ENCODE results near the gene LRRK1. TPM values are rescaled to one million over a fixed set of nuclear protein-coding genes. Genes with fewer than 3 reads are reported as not detected.

The LRRK1 gene
- total and polyA plus RNA-seq, 2 of the 13 experiments (the other 11 are each of a cell fraction or from before 2014, with no cell fraction given) = 0.13 to 1.2 TPM

- no peak for TF ChIP-seq ZNF318 (CRISPR knock-in tag; IDR thresholded peaks at IDR 0.05)
- TF ChIP-seq, protein P1, sequence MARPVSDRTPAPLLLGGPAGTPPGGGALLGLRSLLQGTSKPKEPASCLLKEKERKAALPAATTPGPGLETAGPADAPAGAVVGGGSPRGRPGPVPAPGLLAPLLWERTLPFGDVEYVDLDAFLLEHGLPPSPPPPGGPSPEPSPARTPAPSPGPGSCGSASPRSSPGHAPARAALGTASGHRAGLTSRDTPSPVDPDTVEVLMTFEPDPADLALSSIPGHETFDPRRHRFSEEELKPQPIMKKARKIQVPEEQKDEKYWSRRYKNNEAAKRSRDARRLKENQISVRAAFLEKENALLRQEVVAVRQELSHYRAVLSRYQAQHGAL (CRISPR knock-in tag; IDR thresholded peaks at IDR 0.05; ENCODE audit: not compliant biosample characterization) = no peak
- TF ChIP-seq, protein P2, sequence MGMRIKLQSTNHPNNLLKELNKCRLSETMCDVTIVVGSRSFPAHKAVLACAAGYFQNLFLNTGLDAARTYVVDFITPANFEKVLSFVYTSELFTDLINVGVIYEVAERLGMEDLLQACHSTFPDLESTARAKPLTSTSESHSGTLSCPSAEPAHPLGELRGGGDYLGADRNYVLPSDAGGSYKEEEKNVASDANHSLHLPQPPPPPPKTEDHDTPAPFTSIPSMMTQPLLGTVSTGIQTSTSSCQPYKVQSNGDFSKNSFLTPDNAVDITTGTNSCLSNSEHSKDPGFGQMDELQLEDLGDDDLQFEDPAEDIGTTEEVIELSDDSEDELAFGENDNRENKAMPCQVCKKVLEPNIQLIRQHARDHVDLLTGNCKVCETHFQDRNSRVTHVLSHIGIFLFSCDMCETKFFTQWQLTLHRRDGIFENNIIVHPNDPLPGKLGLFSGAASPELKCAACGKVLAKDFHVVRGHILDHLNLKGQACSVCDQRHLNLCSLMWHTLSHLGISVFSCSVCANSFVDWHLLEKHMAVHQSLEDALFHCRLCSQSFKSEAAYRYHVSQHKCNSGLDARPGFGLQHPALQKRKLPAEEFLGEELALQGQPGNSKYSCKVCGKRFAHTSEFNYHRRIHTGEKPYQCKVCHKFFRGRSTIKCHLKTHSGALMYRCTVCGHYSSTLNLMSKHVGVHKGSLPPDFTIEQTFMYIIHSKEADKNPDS (CRISPR knock-in tag; IDR thresholded peaks at IDR 0.05) = no peak
- TF ChIP-seq, protein P3, sequence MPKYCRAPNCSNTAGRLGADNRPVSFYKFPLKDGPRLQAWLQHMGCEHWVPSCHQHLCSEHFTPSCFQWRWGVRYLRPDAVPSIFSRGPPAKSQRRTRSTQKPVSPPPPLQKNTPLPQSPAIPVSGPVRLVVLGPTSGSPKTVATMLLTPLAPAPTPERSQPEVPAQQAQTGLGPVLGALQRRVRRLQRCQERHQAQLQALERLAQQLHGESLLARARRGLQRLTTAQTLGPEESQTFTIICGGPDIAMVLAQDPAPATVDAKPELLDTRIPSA (CRISPR knock-in tag; IDR thresholded peaks at IDR 0.05; ENCODE audit: borderline replicate concordance) = no peak
- no peak for TF ChIP-seq ZNF329 (CRISPR knock-in tag; IDR thresholded peaks at IDR 0.05; ENCODE audit: low read depth)
- no peak for TF ChIP-seq NFIB (CRISPR knock-in tag; IDR thresholded peaks at IDR 0.05; ENCODE audit: borderline replicate concordance)
- no peak for TF ChIP-seq ZNF777 (CRISPR knock-in tag; IDR thresholded peaks at IDR 0.05)
- TF ChIP-seq ZNF749 (CRISPR knock-in tag; IDR thresholded peaks at IDR 0.05; ENCODE audit: borderline replicate concordance) = no peak
- TF ChIP-seq ZNF570 (CRISPR knock-in tag; IDR thresholded peaks at IDR 0.05; ENCODE audit: borderline replicate concordance) = no peak
- no peak for TF ChIP-seq CHD2 (IDR thresholded peaks at IDR 0.05; ENCODE audit: low read depth, low read length)
- TF ChIP-seq HNRNPLL (IDR thresholded peaks at IDR 0.05; ENCODE audit: low read depth, low read length, poor library complexity, severe bottlenecking) = no peak
- TF ChIP-seq ZNF232 (CRISPR knock-in tag; IDR thresholded peaks at IDR 0.05; ENCODE audit: borderline replicate concordance) = no peak
- TF ChIP-seq ZIK1 (CRISPR knock-in tag; IDR thresholded peaks at IDR 0.05; ENCODE audit: borderline replicate concordance, low read depth) = no peak
- TF ChIP-seq, protein P4, sequence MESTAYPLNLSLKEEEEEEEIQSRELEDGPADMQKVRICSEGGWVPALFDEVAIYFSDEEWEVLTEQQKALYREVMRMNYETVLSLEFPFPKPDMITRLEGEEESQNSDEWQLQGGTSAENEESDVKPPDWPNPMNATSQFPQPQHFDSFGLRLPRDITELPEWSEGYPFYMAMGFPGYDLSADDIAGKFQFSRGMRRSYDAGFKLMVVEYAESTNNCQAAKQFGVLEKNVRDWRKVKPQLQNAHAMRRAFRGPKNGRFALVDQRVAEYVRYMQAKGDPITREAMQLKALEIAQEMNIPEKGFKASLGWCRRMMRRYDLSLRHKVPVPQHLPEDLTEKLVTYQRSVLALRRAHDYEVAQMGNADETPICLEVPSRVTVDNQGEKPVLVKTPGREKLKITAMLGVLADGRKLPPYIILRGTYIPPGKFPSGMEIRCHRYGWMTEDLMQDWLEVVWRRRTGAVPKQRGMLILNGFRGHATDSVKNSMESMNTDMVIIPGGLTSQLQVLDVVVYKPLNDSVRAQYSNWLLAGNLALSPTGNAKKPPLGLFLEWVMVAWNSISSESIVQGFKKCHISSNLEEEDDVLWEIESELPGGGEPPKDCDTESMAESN (CRISPR knock-in tag; conservative IDR thresholded peaks at IDR 0.05) = no peak
- no peak for TF ChIP-seq ZNF580 (CRISPR knock-in tag; IDR thresholded peaks at IDR 0.05; ENCODE audit: borderline replicate concordance, low read depth)
These were observed 199.5 kb downstream of the LRRK1 start (continued) for GRCh38 chr15:101118615-101119014.
